ENCODE data around the gene ILKAP.

The ILKAP gene

DNA sequence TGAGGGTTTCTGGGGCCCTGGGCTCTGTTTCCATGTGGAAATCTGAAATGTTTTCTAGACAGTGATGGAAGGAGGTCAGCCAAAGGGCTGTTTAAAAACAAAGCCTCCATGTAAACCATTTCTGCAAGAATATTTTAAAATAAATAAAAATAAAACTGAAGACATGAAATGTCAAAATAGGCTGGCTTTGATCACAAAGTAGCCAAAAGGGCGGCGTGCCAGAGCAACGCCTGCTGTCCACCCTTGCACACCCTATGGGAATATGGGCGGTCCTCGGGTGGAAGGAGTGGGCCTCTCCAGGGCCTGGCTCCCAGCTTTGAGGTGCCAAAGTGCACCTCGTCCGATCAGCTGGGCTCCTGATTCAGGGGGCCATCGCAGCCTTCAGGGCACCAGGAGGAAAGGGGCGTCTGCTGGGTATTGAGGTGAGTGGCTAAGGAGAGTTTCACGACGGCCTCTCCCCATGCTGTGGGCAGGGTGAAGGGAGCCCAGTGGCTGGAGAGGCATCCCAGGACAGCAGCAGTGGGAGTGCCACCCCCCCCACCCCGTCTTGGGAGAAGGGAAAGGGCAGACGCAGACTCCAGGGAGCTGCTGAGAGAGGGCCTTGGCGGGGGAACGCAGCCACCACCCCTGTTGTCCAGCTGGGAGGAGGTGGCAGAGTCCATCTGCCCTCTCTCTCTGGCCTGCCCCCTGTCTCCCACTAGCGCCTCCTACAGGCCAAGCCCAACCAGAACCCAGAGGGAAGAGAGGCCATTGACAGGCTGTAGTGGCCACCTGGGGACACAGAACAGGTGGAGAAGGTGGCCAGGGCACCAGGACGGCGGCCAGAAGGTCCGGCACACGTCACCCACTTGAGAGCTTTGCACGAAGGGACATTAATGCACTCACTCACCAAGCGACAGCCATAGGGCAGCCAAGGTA, 50.5 kb downstream of the ILKAP start:
- DNase-seq (ENCODE audit: low spot score), result no peak

- DNase-seq (ENCODE audit: low spot score), result no peak
Measured at GRCh38 chr2:238151628-238152235, 51.8 kb downstream of the ILKAP start.

DNA sequence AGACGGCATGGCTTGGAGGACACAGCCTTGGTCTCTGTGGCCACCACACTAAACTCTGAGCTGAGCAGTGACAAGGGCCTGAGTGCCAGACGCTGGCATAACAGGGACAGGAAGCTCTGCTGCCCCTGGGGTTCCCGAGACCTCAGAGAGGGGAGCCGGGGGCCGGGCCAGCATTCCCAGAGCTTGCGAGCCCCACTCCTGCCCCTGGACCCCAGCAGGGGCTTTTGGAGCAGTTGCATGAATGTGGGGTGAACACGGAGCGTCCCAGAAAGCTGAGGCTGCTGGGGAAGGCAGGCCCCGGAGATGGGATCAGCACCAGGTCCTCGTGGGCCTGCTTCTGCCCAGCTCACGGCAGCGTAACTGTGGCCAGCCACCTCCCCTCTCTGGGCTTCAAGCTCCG, 52.3 kb downstream of the ILKAP start:
- DNase-seq (ENCODE audit: low spot score), result no peak

DNA sequence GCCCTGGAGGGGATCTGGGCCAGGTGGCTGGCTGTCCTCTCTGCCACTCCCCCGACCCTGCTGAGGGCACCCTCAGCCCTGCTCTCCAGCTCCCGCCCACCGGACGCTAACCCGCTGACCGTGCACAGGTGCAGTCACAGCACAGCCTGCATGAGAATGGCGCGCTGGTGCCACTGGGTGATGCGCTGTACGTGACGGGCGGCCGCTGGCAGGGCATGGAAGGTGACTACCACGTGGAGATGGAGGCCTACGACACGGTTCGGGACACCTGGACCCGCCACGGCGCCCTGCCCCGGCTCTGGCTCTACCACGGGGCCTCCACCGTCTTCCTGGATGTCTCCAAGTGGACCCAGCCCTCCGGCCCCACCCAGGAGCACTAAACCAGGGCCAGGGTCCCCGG, 52.8 kb downstream of the ILKAP start:
- DNase-seq (ENCODE audit: low spot score), result no peak

DNA sequence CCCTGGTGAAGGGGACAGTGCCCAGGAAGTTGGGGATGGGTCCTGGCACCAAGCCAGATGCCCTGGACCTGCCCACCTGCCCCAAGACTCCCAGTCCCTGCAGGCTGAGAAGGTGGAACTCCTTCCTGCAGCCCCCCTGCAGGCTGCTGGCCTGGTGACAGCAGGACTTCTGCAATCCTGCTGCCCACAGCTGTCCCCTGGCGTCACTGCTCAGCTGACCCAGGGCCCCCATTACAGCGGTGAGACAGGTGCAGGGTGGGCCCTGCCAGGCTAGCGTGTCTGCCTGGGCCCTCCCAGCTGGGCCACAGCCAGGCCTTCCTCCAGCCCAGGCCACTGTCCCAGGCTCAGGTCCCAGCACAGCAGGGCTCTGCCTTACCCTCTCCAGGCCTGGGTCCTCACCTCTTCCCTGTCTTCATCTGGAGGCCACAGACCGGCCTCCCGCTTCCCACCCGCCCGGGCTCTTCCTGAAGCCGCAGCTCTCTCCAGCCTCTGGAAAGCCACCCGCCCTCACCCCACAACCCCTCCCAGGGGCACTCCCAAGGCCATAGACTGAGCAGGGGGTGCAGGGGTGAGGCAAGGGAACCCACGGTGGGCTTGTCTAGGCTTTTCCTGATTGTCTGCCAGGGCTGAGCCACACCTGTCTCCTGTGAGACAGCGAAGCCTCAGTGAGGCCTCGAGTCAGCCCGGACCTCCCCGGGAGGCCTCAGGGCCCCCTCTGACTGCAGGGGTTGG, 53.5 kb downstream of the ILKAP start:
- no peak for DNase-seq (ENCODE audit: low spot score)

DNA sequence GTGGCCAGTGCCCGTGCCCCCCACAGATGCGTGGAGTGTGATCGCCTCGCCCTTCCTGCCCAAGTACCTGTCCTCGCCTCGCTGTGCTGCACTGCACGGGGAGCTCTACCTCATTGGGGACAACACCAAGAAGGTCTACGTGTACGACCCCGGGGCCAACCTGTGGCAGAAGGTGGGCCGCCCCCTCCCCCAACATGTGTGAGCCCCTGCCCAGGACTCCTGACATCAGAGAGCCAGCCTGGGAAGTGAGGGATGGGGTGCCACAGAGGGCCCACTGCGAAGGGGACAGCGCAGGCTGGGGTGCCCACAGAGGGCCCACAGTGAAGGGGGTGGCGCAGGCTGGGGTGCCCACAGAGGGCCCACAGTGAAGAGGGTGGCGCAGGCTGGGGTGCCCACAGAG, 54.5 kb downstream of the ILKAP start:
- DNase-seq (ENCODE audit: low spot score), result no peak

- DNase-seq (ENCODE audit: low spot score), result no peak
Measured at GRCh38 chr2:238146884-238147544, 56.5 kb downstream of the ILKAP start.

- no peak for DNase-seq (ENCODE audit: low spot score)
Measured at GRCh38 chr2:238145851-238146250, 57.6 kb downstream of the ILKAP start.

- DNase-seq (ENCODE audit: low spot score), result no peak
Measured at GRCh38 chr2:238145046-238145445, 58.4 kb downstream of the ILKAP start.

- DNase-seq (ENCODE audit: low spot score), result no peak
Measured at GRCh38 chr2:238144262-238144661, 59.2 kb downstream of the ILKAP start.

- no peak for DNase-seq (ENCODE audit: low spot score)
Measured at GRCh38 chr2:238143239-238143951, 60.1 kb downstream of the ILKAP start.

DNA sequence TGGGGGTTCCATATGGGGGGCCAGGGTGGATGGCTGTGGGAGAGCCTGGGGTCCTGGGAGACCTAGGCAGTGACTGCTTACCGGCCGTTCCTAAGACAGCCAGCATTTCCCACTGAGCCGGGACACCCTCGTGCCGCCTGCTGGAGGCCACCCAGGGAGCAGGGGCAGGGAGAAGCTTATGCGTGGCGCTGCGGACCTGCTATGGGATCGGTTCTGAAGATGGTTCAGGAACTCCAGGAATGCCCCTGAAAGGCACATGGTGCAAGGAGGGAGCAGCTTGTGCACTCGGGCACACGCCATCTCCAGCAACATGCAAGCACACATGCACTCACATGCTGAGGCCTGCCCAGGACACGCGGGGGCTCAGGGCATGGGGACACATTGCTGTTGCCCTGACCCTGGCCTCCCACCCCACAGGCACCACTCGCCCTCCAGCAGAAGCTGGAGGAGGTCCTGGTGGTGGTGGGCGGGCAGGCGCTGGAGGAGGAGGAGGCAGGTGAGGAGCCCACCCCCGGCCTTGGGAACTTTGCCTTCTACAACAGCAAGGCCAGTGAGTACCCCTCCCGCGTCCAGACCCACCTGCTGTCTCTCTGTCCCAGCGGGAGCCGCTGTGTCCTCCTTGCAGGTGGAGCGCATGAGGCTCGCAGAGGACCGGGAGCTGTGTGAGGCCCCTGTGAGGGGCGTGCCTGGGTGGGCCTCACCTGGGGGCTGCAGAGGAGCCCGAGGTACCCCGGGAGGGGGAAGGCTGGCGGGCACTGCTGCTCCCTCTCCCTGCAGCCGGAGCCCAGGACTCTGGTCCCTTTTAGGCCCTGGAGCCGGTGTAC, 60.9 kb downstream of the ILKAP start:
- no peak for DNase-seq (ENCODE audit: low spot score)

DNA sequence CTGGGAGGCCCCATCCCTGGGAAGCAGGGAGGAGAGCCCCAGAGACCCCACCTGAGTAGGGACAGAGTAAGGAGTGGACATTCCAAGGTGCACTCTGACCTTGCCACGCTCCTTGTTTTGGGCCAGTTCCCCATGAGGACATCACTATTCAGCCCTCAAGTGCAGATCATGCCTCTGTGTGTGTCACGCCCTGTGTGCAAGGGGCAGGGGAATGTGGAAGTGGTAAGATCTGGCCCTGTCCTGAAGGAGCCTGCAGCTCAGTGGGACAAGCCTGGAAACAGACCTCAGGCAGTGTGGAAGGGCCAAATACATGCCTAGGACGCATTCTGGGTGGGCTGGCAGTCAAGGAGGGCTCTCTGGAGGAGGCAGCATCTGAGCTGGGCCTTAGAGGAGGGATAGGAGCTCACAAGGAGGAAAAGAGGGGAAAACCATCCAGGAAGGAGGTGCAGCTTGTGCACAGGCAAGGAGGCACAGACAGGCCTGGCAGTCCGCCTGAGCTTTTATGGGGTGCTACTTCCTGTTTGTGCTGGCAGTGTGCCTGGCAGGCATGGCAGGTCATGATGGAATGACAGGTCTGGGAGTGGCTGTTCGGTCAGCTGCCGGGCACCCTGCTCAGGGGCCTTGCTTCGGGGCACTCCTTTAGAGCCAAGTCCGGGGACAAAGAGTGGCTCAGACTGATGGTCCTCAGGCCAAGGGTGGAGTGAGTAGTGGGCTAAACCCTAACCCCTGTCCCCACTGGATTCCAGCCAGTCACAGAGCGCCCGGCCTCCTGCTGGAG, 61.8 kb downstream of the ILKAP start:
- no peak for DNase-seq (ENCODE audit: low spot score)

- DNase-seq (ENCODE audit: low spot score), result no peak
Measured at GRCh38 chr2:238140721-238141540, 62.6 kb downstream of the ILKAP start.

- DNase-seq (ENCODE audit: low spot score), result no peak
Measured at GRCh38 chr2:238140040-238140439, 63.5 kb downstream of the ILKAP start.

DNA sequence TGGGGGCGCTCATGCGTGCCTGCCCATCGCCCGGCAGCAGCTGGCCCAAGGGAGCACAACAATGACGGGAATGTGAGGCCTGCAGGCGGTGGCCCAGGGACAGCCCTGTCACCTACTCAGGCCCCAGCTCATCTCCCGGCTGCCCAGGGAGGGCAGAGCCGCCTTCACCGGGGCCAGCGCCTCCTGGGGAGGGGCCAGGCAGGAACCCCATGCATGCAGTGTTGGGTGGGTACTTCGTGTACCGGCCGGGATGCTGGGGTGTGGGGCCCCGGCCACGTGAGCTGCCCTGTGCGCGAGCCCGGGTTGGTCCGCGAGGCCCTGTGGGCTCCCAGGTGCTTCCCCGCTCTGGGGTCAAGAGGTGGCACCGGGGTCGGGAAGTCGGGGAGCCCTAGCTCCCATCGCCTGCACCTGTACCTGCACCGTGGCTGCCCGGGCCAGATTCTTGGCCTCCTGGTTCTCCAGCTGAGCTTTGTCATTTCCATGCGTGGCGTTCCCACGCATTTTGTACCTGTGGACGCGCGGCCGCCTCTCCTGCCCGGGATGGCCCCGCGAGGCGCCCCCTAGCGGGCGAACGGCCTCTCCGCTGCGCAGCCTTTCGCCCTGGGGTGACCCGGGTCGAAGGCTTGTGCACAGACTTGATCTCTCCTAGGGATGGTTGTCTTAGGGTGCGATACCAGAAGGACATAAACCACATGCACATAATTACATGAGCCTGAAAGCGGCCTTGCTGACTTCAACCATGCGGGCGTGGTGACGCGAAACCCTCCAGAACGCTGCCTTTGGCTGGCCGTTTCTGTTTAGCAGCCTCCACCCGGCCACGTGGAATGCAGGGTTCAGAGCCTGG, 64.1 kb downstream of the ILKAP start:
- DNase-seq (ENCODE audit: low spot score), result no peak

DNA sequence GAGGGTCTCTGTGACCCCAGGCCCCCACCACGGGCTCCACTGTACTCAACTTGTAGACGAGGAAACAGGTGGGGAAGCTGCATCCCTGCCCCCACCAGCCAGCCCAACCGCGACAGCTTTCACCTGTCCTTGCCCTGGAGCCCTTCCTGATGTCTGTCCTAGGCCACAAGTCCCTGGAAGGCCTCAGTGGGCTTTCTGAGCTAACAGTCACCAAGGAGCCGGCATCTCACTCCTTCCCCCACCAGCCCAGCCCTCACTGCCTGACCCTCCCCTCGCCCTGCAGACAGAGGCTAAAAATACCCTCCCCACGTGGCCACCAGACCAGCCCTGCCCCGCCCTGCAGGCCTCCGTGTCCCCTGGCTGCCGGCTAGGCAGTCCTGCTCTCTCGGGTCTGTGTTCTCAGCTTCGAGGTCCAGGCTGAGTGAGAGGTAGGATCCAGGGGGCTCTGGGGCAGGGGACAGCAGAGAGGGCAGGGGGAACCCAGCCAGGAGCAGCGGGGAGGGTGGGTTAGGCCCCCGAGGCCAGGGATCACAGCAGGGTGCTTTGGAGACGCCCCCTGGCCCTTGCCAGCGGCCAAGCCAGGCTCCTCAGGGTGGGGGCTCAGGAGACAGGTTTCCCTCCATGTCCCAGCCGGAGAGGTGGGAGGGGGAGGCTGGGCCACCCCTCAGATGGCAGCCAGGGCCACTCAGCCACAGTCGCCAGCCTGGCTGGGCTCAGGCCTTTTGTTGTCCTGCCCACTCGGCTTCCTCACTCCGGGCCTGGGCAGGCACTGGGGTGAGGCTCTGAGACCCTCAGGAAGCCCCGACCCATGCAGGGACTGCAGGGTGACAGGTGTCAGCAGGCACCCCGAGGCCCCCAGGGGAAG, 64.9 kb downstream of the ILKAP start, which contains the start of gene KLHL30:
Gene KLHL30, plus strand, starts transcription at position 338 of the 865 bp plus-strand sequence. CDS start 2,087 bp downstream, outside the sequence.
- DNase-seq (ENCODE audit: low spot score), result no peak

Measured in pons (tissue), 1 donor.